ENCODE measurements around the gene PSENEN.
A peak's percentile ranks its signal among the peaks of the same experiment; 100 is the strongest.

PSENEN gene

DNA sequence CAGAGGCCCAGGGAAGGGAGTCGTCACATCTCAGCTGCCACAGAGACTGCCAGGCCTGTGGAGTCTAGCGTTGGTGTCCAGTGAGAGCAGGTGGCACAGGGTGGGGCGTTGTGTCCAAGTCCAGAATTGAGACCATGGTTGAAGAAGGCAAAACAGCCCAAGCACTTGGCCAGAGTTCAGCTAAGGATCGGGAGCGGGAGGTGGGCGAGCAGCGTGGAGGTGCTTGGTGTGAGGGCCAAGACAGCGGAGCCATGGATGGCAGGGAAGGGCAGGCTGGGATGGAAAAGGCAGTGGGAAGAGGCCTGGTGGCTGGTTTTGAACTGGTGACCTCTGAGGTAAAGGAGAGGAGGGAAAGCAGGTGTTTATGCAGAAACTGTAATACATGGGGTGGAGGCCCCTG lies 11.2 kb upstream of the PSENEN start:
- no peak for DNase-seq

DNA sequence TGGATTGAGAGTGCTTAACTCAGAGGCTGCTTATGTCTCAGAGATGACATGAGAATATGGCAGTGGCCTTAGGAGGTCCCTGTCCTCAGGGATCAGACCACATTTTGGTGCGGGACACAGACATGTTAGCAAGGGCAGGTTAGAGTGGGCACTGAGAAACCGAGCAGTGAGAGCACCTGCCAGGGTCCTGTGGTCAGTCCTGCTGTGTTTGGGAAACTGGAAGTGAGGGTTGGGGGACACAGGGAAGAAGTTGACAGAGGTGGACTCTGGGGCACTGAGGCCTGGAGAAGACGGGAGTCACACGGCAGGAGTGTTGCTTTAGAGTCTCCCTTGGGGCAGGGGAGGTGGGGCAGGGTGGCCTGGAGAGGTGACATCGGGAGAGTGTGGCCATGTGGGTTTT lies 10.6 kb upstream of the PSENEN start:
- no peak for DNase-seq

- no peak for DNase-seq
These were observed 8.3 kb upstream of the PSENEN start for GRCh38 chr19:35736913-35737886.

- no peak for DNase-seq
These were observed 7.2 kb upstream of the PSENEN start for GRCh38 chr19:35738021-35738886.

- DNase-seq, result no peak
These were observed 6.6 kb upstream of the PSENEN start for GRCh38 chr19:35738887-35739229.

DNA sequence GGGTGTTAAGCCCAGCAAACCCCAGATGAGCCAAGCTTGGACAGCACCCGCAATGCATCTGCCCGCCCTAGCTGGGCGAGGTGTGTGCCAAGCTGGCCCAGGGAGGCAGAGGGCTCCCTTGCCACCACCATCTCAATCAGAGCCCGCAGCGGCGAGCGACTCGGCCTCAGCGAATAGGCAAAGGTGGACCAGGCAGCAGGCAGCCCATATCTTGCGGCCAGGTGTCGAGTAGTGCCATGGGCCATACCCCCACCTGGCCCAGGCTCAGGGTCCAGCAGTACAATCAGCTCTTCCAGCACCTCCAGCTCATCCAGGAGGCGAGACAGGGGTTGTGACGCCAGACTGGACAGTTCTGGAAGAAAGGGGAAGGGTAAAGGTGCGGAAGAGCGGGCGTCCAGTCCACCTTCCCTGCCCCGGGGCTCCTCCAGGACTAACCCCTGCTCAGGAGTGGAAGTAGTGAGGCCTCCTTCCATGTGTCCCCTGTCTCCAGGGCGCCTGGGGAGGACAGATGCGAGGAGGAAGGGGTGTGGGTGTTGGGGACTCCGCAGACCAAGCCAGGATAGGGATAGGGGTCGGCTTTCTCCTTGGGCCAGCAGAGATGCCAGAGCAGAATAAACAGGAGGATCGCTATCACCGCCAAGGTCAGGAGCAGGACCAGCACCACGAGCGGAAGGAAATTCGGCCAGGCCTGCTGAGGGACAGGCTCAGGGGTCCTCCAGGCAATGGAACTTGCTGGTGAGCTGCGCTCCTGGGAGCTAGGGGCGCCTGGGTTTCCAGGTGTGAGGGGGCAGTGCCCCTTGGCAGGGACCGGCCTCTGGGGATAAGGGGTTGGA lies 6.0 kb upstream of the PSENEN start:
- no peak for DNase-seq

DNA sequence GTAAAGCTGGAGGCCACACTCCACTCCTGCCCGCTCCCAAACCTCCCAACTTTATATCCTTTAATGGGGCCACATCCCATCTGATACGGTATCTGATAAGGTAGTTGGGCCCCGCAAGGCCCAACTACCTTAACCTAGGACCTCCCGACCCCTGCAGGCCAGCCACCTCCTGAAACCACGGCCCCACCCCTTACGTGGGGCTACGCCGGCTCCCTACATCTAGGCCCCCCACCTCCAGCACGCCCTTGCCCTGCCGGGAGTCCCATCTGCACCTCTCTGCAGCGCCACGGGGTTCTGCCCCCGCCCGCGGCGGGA lies 5.4 kb upstream of the PSENEN start:
- no peak for DNase-seq

GRCh38 chr19:35740423-35741202 lies 4.8 kb upstream of the PSENEN start:
- DNase-seq, result peak; percentile 96 to 98

- no peak for DNase-seq
These were observed 4.3 kb upstream of the PSENEN start for GRCh38 chr19:35741203-35741515.

- DNase-seq, result peak; percentile 67 to 77
These were observed 3.2 kb upstream of the PSENEN start, which contains the start of gene IGFLR1 for GRCh38 chr19:35742121-35742724. IGFLR1 (minus strand) TSS chr19:35742452; CDS start chr19:35741180, 1,272 bp downstream.

DNA sequence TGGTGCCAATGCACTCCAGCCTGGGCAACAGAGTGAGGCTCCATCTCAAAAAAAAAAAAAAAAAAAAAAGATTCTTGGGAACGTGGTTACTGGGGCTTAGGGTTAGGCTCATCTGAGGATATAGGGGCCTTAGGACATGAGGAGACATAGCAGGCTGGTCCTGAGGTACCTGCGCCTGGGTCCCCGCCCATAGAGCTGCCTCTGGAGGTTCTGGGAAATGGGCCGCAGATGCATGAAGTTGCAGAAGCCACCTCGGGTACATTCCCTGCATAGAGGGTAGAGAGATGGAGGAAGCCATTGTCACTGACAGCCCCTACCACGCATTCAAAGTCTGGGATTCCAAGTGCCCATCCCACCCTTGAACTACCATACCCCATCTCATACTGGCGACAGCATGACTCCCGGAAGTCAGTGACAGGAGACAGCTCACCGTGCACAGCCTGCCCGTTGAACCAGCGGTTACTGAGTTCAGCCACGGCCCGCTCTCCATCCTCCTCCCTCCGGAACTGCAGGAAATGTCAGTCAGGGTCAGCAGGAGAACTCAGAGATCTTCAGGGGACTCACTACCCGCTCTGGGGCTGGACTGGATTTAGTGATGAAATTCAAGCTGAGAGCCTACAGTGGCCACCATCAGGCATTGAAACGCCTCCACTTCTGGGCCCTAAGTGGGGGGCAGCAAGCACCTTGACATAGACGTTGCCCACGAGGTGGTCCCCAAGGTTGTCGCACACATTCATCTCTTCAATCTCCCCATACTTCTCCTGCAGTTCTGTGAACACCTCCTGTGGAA lies 1.6 kb upstream of the PSENEN start:
- no peak for DNase-seq

DNA sequence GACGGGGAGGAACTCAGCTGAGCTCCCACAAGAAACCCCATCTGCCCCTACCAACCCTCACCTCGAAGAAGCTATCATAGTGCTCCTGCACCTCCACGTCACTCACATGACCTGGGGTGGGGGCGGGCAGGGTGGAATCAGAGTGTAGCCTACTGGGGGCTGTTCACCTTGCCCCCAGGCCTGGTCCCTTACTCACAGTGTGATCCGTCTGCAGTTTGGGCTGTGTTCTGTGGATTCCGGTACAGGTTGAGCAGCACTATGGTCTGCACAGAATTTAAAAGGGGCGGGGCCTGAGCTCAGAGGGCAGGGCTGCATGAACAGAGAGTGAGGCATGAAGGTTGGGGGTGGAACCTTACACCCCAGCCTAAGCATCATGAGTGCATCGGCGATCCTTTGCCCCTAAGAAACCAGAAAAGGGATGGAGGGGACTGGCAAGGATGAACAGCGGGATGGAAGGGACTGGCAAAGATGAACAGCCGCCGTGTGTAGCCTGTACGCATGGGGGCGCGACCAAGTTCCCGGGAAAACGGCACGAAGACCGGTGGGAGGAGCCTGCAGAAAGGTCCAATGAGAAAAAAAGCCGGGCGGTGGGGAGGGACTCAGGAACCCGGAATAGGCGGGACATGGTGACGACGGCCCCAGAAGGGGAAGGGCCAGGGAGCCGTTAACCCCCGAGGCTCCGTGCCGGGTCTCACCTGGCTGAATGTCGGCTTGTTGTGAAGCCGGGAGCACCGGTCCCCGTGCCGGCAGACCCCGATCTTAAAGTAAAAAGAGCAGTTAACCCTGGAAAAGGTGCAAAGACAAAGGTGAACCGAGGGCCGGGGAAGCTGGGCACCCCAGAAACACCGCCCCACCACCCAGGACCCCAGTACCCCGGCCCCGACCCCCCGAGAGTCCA lies 772 bp upstream of the PSENEN start:
- peak; percentile 91 to 93 for DNase-seq

- no peak for DNase-seq
These were observed 624 bp downstream of the PSENEN start for GRCh38 chr19:35746087-35746462.

DNA sequence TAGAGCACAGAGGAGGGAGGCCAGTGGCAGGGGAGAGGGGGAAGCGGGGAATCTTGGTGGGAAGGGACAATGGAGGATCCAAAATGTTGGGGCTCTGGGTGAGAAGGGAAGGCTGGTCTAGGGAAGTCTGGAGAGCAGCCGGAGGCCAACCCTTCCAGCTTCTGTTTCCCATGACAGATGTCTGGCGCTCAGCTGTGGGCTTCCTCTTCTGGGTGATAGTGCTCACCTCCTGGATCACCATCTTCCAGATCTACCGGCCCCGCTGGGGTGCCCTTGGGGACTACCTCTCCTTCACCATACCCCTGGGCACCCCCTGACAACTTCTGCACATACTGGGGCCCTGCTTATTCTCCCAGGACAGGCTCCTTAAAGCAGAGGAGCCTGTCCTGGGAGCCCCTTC lies 1.1 kb downstream of the PSENEN start:
- DNase-seq, result no peak

- DNase-seq, result peak; percentile 98
These were observed 2.9 kb downstream of the PSENEN start, which contains the start of gene LIN37 for GRCh38 chr19:35748106-35749020. LIN37 (plus strand) TSS chr19:35748576; CDS start chr19:35748725, 149 bp downstream.

DNA sequence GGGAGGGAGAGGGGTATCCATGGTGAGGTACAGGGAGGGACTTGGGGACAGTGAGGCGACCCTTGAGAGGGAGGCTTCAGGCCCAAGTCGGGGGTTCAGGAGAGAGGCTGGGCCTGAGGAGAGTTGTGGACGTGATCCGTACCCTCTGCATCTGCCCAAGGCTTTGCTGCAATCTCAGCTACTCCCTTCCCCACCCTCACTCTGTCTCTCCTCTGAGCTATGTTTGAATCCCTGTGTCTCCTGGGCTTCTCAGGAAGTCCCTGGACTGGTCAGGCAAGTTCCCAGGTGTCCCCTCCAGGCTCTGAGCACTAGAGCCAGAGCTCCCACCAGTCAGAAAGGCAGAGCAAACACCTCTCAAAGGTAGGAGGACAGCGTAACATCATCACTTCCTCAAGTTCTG lies 4.7 kb downstream of the PSENEN start:
- DNase-seq, result no peak

DNA sequence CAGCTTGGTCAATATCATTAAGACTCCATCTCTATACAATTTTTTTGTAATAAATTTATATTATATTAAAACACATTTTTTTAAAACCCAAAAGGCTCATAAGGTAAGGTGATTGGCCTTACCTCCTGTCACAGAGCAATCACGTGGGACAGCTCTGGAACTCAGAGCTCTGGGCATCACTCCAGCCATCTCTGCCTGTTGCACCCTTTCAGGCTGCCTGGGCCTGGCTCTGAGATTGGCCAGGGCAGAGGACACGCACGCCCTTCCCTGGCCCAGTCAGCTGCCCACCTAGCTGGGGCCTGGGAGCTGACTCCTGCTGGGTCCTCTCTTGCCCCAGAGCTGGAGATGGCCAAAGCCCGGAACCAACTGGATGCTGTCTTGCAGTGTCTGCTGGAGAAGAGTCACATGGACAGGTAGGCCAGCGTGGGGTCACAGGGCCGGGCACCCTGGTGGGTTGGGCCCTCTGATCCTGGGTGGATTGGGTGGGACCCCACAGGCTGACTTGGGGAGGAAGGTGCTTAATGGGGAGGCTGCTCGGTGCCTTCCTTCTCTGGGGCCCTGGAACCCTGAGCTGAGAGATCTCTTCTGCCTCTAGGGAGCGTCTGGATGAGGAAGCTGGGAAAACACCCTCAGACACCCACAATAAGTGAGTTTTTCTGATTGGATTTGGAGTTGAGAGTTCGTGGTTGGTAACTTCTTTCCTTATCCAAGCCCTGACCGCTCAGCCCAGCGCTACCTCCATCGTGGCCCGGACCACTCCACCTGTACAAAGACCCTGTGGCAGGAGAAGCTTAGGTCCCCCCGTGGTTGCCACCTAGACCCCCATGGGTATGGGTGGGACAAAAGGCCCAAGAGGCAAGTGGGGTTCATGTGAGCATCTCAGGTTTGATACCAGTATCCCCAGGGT lies 6.6 kb downstream of the PSENEN start:
- no peak for DNase-seq
